NCI-H345 (cell line): ENCODE measurements around the gene SS18L1.
"Not testable (repeated sequence)": the region's sequence is repeated elsewhere in the genome, so short reads cannot be mapped to it uniquely, and the experiment has no call there.

Experiments
- DNase-seq: peaks from one replicate; lab custom pipeline; 2025; lab: John Stamatoyannopoulos, UW

Gene SS18L1

GRCh38 chr20:62137478-62138203 lies 5.9 kb upstream of the SS18L1 start:
- DNase-seq, result no peak

DNA sequence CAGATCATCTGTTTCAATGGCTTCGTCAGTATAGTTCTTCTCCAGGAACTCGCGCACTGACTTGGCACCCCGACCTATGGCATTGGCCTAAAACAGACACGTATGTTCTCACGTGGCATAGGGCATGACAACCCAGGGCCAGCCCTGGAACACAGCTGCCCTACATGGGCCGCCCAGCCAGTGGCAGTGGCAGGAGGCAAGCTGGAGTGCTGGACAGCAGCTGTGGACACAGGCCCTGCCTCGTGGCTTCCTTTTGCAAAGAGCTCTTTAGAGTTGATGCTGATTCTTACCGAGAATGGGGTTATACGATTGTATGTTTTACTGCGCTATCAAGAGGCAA lies 5.4 kb upstream of the SS18L1 start:
- DNase-seq, result no peak

- DNase-seq, result no peak
Observed at GRCh38 chr20:62138912-62139311, 4.7 kb upstream of the SS18L1 start.

DNA sequence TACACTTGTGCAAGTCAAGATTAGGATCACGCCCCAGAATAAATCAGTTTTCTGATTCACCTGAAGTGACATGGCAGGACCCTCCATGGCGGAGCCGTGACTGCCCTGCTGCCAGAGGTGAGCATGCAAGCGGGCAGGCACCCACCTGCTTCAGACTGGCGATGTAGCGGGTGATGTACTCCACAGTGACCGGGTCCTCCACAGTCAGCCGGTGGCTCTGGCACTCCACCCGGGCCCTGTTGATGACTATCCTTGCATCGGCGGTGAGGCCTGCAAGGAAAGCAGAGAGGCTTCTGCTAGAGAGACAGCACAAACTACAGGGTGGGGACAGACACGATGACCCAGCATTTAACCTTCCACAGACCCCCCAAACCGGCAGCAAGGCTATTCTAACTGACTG lies 3.9 kb upstream of the SS18L1 start:
- DNase-seq, result no peak

GRCh38 chr20:62141043-62141396 lies 2.5 kb upstream of the SS18L1 start:
- no peak for DNase-seq

GRCh38 chr20:62141397-62142251 lies 1.9 kb upstream of the SS18L1 start:
- peak; percentile 24 for DNase-seq

DNA sequence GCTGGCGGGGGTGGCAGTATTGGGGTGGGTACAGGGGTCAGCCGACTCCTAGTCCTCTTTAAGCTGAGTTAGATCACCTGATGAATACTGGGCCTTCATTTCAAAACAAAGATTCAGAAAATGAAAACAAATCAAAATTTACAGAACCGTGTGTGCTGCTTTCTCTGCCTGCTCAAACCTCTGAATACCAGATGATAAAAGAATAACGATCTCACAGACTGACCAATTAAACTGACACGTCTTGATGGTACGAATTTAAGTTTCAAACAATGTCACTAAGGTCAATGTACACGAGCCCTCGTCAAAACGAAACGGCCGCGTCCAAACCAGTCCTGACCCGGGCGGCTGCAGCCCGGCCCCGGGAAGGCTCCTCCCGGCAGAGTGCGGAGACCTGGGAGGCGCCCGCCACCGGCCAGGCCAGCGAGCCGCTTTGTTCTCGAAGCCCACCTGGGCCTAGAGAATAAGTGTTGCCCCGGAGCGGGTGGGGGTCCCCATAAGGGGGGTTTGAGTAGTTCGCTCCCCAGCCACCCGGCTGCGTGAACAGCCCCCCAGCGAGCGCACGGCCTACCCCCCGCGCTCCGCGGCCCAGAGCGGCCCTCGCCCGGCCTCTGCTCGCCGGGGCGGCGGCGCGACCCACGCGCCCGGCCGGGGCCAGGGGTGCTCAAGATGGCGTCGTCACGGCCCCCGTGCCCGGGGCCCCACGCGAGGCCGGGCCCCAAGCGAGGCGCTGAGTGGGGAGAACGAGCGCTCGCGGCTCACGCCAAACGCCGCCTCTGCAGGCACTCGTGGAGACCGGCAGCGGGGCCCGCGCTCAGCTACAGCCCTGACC lies 1.1 kb upstream of the SS18L1 start:
- DNase-seq, result no peak

DNA sequence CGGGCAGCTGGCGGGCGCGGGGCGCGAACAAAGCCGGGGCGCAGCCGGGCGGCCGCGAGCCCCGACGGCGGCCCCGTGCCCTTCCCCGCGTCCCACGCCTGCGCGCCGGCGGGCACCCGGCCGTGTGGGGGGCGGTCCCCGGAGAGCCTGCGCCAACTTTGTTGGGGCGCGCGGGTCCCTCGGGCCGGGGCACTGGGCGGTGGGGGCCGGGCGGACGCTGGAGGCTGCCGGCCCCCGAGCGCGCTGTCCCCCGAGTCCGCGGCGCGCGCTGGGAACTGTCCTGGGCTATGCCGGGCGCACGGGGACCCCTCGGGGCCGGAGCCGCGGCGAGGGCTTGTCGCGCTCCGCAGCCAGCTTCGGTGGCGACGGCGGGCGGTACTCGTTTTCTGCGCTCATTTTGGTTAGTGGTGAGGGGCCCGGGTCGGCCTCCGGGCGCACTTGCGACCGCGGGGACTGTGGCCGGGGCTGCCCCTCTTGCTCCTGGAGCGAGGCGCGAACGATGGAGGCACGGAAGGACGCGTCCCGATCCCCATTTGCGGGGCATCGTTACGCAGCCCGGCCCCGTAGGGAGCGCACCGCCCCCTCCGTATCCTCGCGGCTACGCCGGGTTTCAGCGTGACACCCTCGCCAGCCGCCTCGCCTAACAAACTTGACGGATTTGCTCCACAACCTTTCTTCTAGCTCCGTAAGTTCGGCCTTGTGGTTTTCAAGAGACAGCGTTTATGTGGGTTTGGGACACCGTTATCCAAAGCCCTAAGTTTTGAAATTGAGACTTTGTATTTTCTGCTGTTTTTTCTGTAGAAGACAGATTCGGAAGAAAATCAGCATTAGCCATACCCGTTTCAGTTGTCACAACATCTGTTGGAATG lies 622 bp downstream of the SS18L1 start:
- peak; percentile 59 for DNase-seq

DNA sequence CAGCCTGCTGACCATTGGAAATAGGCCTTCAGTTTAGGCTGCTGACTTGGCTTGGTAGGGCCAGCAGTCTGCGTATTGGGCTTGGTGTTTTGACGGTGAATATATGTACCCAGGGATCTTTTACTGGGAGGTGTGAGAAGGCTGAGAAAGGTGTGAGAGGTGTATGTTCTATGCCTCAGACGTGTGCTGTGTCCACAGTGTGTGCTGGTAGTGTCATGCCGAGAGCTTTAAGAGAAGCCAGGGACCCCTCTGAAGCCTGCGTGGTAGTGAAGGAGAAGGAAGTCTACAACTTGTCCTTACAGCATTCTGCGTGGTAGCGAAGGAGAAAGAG lies 2.1 kb downstream of the SS18L1 start:
- no peak for DNase-seq

GRCh38 chr20:62146019-62146755 lies 2.6 kb downstream of the SS18L1 start:
- no peak for DNase-seq

- DNase-seq, result no peak
Observed at GRCh38 chr20:62147125-62147524, 3.6 kb downstream of the SS18L1 start.

GRCh38 chr20:62147528-62147927 lies 4.0 kb downstream of the SS18L1 start:
- no peak for DNase-seq

DNA sequence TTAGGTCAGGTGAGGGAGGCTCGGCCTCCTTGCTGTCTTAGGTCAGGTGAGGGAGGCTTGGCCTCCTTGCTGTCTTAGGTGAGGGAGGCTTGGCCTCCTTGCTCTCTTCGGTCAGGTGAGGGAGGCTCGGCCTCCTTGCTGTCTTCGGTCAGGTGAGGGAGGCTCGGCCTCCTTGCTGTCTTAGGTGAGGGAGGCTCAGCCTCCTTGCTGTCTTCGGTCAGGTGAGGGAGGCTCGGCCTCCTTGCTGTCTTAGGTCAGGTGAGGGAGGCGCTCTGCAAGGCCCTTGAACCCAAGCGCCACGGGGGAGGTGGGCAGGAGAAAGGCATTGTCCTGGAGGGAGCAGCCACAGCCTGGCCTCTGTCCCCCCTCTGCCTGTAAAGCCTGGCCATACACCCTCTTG lies 4.8 kb downstream of the SS18L1 start:
- not testable (repeated sequence) for DNase-seq

GRCh38 chr20:62148908-62149314 lies 5.3 kb downstream of the SS18L1 start:
- no peak for DNase-seq

GRCh38 chr20:62149532-62150309 lies 6.2 kb downstream of the SS18L1 start:
- no peak for DNase-seq

DNA sequence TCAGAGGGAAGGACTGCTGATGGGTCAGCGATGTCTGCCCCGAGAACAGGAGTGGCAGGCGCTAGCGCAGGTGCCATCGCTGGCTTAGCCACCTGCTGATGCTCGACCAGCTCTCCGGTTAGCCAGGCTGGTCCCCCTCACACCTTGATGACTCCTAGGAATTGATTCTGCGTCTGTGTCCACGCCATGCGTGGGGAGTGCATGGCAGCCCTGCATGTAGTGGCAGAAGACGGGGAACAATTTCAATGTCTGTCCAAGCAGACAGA lies 6.7 kb downstream of the SS18L1 start:
- no peak for DNase-seq

DNA sequence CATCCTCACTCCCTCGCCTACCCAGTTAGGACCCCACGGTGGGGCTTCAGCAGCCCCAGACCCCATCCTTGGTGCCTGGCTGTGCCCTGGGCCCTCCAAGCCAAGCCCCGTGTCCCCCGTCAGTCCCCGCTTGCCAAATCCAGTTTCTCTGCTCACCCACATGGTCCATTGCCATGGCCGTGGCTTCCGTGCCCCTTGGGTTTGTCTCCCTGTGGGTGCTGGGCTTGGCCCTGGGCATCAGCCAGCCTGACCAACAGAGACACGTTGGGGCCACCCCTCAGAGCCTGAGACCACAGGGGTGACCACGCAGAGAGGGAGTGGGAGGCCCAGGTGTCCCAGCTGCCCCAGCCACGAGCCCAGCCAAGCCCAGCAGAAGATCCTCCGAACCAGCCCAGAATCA lies 7.7 kb downstream of the SS18L1 start:
- no peak for DNase-seq

DNA sequence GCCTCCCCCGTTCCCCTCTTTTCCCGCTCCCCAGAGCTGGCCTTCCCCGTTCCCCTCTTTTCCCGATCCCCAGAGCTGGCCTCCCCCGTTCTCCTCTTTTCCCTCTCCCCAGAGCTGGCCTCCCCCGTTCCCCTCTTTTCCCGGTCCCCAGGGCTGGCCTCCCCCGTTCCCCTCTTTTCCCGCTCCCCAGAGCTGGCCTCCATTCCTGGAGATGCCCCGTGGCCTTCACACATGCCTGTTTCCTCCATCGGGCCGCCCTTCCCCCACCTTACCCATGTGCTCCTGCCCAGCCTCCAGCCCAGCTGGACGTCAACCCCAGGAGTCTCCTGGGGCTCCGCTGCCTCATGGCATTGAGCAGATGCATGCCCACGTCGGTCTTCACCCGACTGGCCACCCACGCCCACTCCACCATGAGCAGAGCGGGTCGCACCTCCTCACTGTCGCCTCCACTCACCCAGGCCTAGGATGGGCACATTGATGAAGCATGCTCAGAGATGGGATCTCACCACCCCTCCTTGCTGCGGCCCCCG lies 8.3 kb downstream of the SS18L1 start:
- DNase-seq, result no peak

DNA sequence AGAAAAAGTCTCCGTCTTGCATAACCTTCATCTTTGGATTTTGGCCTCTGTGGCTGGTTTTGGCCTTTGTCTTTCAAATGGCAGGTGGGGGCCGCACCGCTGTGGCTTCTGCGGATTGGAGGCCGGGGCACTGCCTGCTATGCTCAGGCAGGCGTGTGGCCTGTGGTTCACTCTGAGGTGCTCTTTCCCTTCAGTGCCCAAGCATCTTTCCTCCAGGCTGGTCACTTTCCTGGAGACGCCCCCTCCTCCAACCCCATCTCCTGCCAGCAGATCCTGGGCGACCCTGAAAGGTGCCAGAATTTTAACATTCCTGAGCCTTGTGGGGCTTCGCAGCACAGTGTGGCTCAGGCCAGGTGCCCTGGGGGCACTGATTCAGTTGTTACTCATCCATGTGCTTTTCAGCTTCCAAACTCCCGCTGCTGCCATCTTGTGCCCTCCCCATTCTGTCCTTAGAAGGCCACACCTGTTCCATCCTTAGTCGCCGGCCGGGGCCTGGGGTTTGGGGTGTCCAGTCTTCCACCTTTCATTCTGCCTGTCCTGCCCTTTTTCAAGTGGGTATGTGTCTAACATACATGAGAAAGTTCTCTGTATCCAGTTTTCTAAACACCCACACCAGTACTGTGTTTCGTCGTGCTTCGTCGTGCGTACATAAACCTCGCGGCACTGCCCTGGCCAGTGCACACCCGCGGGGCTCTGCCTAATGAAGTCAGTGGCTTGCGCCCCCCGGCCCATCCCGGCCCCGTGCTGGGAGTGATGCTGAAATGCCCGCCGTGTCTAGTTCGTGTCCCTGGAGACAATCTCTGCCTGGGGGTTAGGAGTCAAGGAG lies 12.1 kb downstream of the SS18L1 start:
- DNase-seq, result no peak

GRCh38 chr20:62156254-62156556 lies 12.6 kb downstream of the SS18L1 start:
- no peak for DNase-seq
